ENCODE data around the gene HINT1. TPM values are rescaled to one million over a fixed set of nuclear protein-coding genes. Genes with fewer than 3 reads are reported as not detected.

Gene HINT1
- total and polyA plus RNA-seq, 9 of the 15 experiments (the other 6 are each of a cell fraction or from before 2014, with no cell fraction given): 296 to 1,027 (median 500) TPM

DNA sequence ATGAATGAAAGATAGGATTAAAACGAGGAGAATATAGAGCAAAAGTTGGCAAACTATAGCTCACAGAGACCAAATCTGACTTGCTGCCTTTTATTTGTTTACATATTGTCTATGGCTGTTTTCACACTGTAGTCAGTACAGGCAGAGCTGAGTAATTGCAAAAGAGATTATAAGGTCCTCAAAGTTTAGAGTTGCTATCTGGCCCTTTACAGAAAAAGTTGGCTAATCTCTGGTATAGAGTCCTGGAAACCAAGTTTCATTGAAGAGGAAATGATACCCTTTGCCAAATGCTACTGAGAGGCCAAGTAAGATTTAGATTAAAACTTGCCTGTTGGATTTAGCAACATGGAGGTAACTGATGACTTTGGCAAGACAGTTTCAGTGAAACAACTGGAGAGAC is 41.7 kb upstream of the HINT1 start:
- POLR2A ChIA-PET: interaction anchor here (0.6 to 2.5 kb wide), 5 partner anchors 9 to 46 kb away, joined by 3 to 7 read pairs (median 3); no protein-coding TSS in a partner anchor
- Histone ChIP-seq H4K20me1 (replicated peaks; ENCODE audit: control insufficient read depth, insufficient read depth, low read length) (no peaks in the 10 kb centered on the region), H3K4me2 (ENCODE audit: insufficient read depth, low read length) (no peak overlapping the region), H3K4me1 (replicated peaks in 1 of 2; ENCODE audit: control insufficient read depth in 2 of 2, insufficient read depth in 2 of 2, low read length in 2 of 2) (no peaks in the 10 kb centered on the region), H3K36me3 (ENCODE audit: control insufficient read depth, insufficient read depth, low read length) (peaks cover 6% of the 10 kb centered on the region; the same call in 1 of the 3 replicates), H3K27ac (ENCODE audit: extremely low read depth, low read depth, low read length) (no peak overlapping the region), H3K4me3 (no peak overlapping the region), H3K9me1 (ENCODE audit: control insufficient read depth, insufficient read depth, low read length) (no peaks in the 10 kb centered on the region), H3K9ac (ENCODE audit: insufficient read depth in 1 of 2, low read depth in 2 of 2, low read length in 2 of 2) (no peak overlapping the region), H3K27me3 (ENCODE audit: control insufficient read depth in 2 of 2, insufficient read depth in 2 of 2, low read length in 2 of 2) (no peaks in the 10 kb centered on the region), H3K79me2 (ENCODE audit: control insufficient read depth, insufficient read depth, low read length) (no peaks in the 10 kb centered on the region), H2AFZ (ENCODE audit: low read depth, low read length) (no peak overlapping the region), H3K9me3 (replicated peaks; ENCODE audit: control insufficient read depth, insufficient read depth, low read depth, low read length) (no peaks in the 10 kb centered on the region)
- BruUV-seq (replicated peaks): no TSS peak
- intact Hi-C loops (cut with micrococcal nuclease): no loop called here
- DNase-seq (ENCODE audit: extremely low read depth in 1 of 4, low spot score in 3 of 4) (no peak), ATAC-seq (no peak), FAIRE-seq (no peak)
- in situ Hi-C loops (cut with MboI): no loop called here
- TF ChIP-seq, protein P1, sequence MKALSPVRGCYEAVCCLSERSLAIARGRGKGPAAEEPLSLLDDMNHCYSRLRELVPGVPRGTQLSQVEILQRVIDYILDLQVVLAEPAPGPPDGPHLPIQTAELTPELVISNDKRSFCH (CRISPR knock-in tag; IDR thresholded peaks at IDR 0.05): no peak
- TF ChIP-seq, protein P1 (tag; IDR thresholded peaks at IDR 0.05): no peak
- TF ChIP-seq, protein P2, sequence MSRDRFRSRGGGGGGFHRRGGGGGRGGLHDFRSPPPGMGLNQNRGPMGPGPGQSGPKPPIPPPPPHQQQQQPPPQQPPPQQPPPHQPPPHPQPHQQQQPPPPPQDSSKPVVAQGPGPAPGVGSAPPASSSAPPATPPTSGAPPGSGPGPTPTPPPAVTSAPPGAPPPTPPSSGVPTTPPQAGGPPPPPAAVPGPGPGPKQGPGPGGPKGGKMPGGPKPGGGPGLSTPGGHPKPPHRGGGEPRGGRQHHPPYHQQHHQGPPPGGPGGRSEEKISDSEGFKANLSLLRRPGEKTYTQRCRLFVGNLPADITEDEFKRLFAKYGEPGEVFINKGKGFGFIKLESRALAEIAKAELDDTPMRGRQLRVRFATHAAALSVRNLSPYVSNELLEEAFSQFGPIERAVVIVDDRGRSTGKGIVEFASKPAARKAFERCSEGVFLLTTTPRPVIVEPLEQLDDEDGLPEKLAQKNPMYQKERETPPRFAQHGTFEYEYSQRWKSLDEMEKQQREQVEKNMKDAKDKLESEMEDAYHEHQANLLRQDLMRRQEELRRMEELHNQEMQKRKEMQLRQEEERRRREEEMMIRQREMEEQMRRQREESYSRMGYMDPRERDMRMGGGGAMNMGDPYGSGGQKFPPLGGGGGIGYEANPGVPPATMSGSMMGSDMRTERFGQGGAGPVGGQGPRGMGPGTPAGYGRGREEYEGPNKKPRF (IDR thresholded peaks at IDR 0.05; ENCODE audit: low read depth, low read length): no peak
- TF ChIP-seq ZC3H11A (IDR thresholded peaks at IDR 0.05; ENCODE audit: low read depth, low read length) (no peak), ZSCAN32 (CRISPR knock-in tag; IDR thresholded peaks at IDR 0.05) (no peak)
- 10% methylated on average over 1 of the region's 1 CpG for WGBS (ENCODE audit: insufficient coverage, low coverage, missing lambda C conversion rate)
- CTCF ChIA-PET (ENCODE audit: low intra/inter-chr PET ratio): no interaction called here

Measured in K562 (cell line).